Left ventricle myocardium inferior (tissue), 1 donor: ENCODE measurements around the gene SLC12A5. TPM values are rescaled to one million over a fixed set of nuclear protein-coding genes. Genes with fewer than 3 reads are reported as not detected.

ENCODE experiments used
- DNase-seq: peaks from one replicate; pipeline ENCODE4 v3.0.0-alpha.2; 2020
- H3K27ac ChIP-seq: fragments of 200-600 bp; replicated peaks from 2 replicates; pipeline ENCODE4 v1.8.0; 2021
- H3K27me3 ChIP-seq: fragments of 200-600 bp; 2 replicates; pipeline ENCODE4 v1.8.0; 2021; ENCODE audit warnings: low read depth
- H3K36me3 ChIP-seq: fragments of 200-600 bp; 2 replicates; pipeline ENCODE4 v1.8.0; 2021
- H3K4me1 ChIP-seq: fragments of 200-600 bp; 2 replicates; pipeline ENCODE4 v1.8.0; 2021
- H3K4me3 ChIP-seq: fragments of 200-600 bp; 2 replicates; pipeline ENCODE4 v1.8.0; 2021; ENCODE audit warnings: mild to moderate bottlenecking, moderate library complexity
- H3K9me3 ChIP-seq: fragments of 200-600 bp; replicated peaks from 2 replicates; pipeline ENCODE4 v1.8.0; 2021
- intact Hi-C: fragments of 100-400 bp; cut with micrococcal nuclease; formaldehyde crosslinking; loops from one replicate; pipeline ENCODE4 v1.11.0; 2022
- total RNA-seq: library from RNA; stranded (reverse); fragmentation: NEBNext Ultra II Directional; extraction: Animal tissue kit (Norgen Biotek cat#: 25700); gene quantifications from one replicate; pipeline ENCODE4 v1.2.1, GENCODE V29; 2021
- TF ChIP-seq, protein P1 (sequence below): fragments of 200-600 bp; IDR thresholded peaks from 2 replicates; pipeline ENCODE4 v1.8.0; 2021; ENCODE audit warnings: antibody characterized with exemption, mild to moderate bottlenecking, borderline replicate concordance
- donor health status: DM: no; HTN: yes; CAD: no; lungs with severe emphysema.

Gene SLC12A5
- total RNA-seq, 1 donor from 2014 or later: not detected

- intact Hi-C loops: no loop called here
- DNase-seq: no peak
- H3K36me3 ChIP-seq: no peaks in the 10 kb centered on the region
- peaks cover 100% of the 10 kb centered on the region for H3K27me3 ChIP-seq
- peaks cover 18% of the 10 kb centered on the region for H3K4me1 ChIP-seq
- no peaks in the 10 kb centered on the region for H3K9me3 ChIP-seq
- H3K27ac ChIP-seq: no peak overlapping the region
- H3K4me3 ChIP-seq: peak overlapping the region; percentile 17
- TF ChIP-seq, protein P1, sequence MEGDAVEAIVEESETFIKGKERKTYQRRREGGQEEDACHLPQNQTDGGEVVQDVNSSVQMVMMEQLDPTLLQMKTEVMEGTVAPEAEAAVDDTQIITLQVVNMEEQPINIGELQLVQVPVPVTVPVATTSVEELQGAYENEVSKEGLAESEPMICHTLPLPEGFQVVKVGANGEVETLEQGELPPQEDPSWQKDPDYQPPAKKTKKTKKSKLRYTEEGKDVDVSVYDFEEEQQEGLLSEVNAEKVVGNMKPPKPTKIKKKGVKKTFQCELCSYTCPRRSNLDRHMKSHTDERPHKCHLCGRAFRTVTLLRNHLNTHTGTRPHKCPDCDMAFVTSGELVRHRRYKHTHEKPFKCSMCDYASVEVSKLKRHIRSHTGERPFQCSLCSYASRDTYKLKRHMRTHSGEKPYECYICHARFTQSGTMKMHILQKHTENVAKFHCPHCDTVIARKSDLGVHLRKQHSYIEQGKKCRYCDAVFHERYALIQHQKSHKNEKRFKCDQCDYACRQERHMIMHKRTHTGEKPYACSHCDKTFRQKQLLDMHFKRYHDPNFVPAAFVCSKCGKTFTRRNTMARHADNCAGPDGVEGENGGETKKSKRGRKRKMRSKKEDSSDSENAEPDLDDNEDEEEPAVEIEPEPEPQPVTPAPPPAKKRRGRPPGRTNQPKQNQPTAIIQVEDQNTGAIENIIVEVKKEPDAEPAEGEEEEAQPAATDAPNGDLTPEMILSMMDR: peak; percentile 72
Measured at GRCh38 chr20:46013829-46014516, 15.0 kb upstream of the SLC12A5 start.

DNA sequence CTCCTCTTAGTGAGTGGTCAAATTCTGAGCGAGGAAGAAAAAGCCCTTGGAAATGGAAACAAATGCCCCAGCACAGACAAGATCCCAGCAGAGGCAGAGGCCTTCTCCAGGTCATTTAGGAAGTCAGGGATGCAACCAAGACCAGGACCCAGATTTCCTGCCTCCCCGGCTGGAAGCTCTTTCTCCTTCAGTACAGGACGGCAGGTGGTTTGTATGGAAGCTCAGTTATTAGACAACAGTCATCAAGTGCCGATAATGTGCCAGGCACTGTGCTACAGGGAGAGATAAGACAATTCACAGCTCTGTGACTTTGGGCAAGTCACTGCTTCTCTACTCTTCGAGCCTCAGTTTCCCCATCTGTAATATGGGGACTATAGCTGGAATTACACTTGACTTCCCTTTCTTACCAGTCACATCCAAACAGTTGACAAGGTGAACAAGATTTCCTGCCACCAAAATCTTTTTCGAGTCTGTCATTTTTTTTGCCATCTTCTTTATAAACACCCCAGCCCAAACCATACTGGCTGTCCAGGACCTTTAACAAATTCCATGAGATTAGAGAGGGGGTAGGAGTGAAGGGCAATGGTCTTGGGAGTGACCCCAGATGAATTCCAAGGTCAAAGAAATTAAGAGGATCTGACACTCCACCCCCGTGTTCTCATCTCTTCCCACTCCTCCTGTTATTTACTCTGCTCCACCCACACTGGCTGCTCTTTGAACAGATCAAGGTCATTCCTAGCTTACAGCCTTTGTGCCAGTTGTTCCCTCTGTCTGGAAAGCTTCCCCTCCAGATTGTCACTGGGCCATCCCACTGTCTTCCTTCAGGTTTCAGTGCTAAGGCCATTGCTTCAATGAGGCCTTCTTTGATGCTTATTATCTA lies 14.3 kb upstream of the SLC12A5 start:
- Histone ChIP-seq H3K27me3 (peaks cover 100% of the 10 kb centered on the region), H3K36me3 (no peaks in the 10 kb centered on the region), H3K9me3 (no peaks in the 10 kb centered on the region), H3K4me1 (peaks cover 18% of the 10 kb centered on the region), H3K27ac (no peak overlapping the region), H3K4me3 (no peak overlapping the region)
- TF ChIP-seq, protein P1: no peak
- intact Hi-C loops: no loop called here
- DNase-seq: no peak

DNA sequence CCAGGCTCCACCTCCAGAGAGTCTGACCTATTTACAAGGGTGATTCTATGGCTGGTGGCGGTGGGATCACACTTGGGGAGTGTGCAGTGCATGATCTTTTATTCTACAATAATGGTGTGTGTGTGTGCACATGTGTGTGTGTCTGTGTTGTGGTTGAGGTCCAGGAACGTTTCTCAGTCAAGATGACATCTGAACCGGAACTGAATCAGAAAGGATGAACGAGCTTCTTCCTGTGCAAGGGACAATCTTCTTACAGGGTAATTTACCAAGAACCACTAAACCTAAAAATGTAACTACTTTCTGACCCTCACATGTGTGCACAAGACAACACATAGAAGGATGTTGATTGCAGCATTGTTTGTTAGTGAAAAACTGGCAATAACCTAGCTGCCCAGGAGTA lies 11.7 kb upstream of the SLC12A5 start:
- Histone ChIP-seq H3K36me3 (no peaks in the 10 kb centered on the region), H3K27me3 (peaks cover 100% of the 10 kb centered on the region), H3K4me1 (peaks cover 20% of the 10 kb centered on the region), H3K9me3 (no peaks in the 10 kb centered on the region), H3K4me3 (no peak overlapping the region), H3K27ac (no peak overlapping the region)
- TF ChIP-seq, protein P1: no peak
- intact Hi-C loops: no loop called here
- DNase-seq: no peak

DNA sequence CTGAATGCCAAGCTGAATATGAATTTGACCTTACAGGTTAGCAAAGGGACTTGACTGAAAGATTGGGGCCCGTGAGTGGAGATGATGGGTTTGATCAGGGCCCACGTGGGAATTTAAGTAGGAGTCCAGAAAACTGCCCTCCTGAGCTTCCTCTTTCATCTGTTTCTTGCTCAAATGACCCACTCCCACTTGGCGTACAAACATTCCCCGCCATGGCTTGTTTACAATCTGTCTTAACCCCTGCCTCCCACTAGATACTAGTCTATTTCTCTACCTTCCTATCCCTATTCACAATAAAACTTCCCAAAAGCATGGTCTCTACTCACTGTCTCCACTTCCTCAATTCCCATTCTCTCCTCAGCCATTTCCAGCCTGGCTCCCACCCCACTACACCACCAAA lies 10.9 kb upstream of the SLC12A5 start:
- TF ChIP-seq, protein P1: no peak
- H3K36me3 ChIP-seq: no peaks in the 10 kb centered on the region
- no peak overlapping the region for H3K4me3 ChIP-seq
- no peaks in the 10 kb centered on the region for H3K9me3 ChIP-seq
- no peak for DNase-seq
- no peak overlapping the region for H3K27ac ChIP-seq
- H3K4me1 ChIP-seq: peaks cover 27% of the 10 kb centered on the region
- intact Hi-C loops: no loop called here
- peaks cover 100% of the 10 kb centered on the region for H3K27me3 ChIP-seq

- H3K4me1 ChIP-seq: peaks cover 25% of the 10 kb centered on the region
- H3K9me3 ChIP-seq: no peaks in the 10 kb centered on the region
- TF ChIP-seq, protein P1: no peak
- H3K36me3 ChIP-seq: no peaks in the 10 kb centered on the region
- peaks cover 100% of the 10 kb centered on the region for H3K27me3 ChIP-seq
- no peak overlapping the region for H3K4me3 ChIP-seq
- intact Hi-C loops: no loop called here
- no peak overlapping the region for H3K27ac ChIP-seq
- no peak for DNase-seq
Measured at GRCh38 chr20:46018611-46019010, 10.4 kb upstream of the SLC12A5 start.
